ENCODE data around the gene CP. TPM values are rescaled to one million over a fixed set of nuclear protein-coding genes. Genes with fewer than 3 reads are reported as not detected.

The CP gene
- polyA plus RNA-seq, 1 donor (not counting 4 experiments of a cell fraction or from before 2014, with no cell fraction given), result 0.03 TPM

GRCh38 chr3:149251186-149251585 lies 29.6 kb upstream of the CP start:
- peaks cover 4% of the 10 kb centered on the region for H3K4me1 ChIP-seq (ENCODE audit: control insufficient read depth, extremely low read depth, insufficient read depth, low read length)
- no peak overlapping the region for H3K27ac ChIP-seq (ENCODE audit: control insufficient read depth, insufficient read depth, low read length)
- H3K9ac ChIP-seq (ENCODE audit: control insufficient read depth, extremely low read depth, insufficient read depth, low read length), result no peak overlapping the region
- dilution Hi-C loops (cut with MboI; ENCODE audit: extremely low pct_ligation_motif_present, low sequenced_read_pairs), result no loop called here
- no peak for TF ChIP-seq EZH2 (IDR thresholded peaks at IDR 0.05; ENCODE audit: low read length)
- TF ChIP-seq CTCF (optimal IDR thresholded peaks at IDR 0.05 in 1 of 3, IDR thresholded peaks at IDR 0.05 in 1 of 3, conservative IDR thresholded peaks at IDR 0.05 in 1 of 3; ENCODE audit: extremely low read depth in 1 of 3, insufficient read depth in 2 of 3, low read length in 3 of 3), result no peak
- no peaks in the 10 kb centered on the region for H3K9me1 ChIP-seq (ENCODE audit: control insufficient read depth, extremely low read depth, insufficient read depth, low read length)
- no peaks in the 10 kb centered on the region for H3K9me3 ChIP-seq (ENCODE audit: control insufficient read depth, low read depth, low read length)
- no peak overlapping the region for H3K4me3 ChIP-seq (ENCODE audit: control insufficient read depth in 2 of 3, extremely low read depth in 1 of 3, insufficient read depth in 2 of 3, low read depth in 1 of 3, low read length in 3 of 3)
- no peak overlapping the region for H2AFZ ChIP-seq (ENCODE audit: control insufficient read depth, low read length)
- H3K4me2 ChIP-seq (ENCODE audit: control insufficient read depth, extremely low read depth, insufficient read depth, low read depth, low read length), result no peak overlapping the region
- DNase-seq (ENCODE audit: low read depth, low spot score) (no peak), FAIRE-seq (no peak)
- no peaks in the 10 kb centered on the region for H3K27me3 ChIP-seq (ENCODE audit: control insufficient read depth, extremely low read depth, insufficient read depth, low read length)
- no peaks in the 10 kb centered on the region for H3K36me3 ChIP-seq (ENCODE audit: control insufficient read depth in 2 of 2, extremely low read depth in 1 of 2, insufficient read depth in 2 of 2, low read length in 2 of 2)
- no peaks in the 10 kb centered on the region for H3K79me2 ChIP-seq (ENCODE audit: control insufficient read depth, insufficient read depth, low read length)
- no peaks in the 10 kb centered on the region for H4K20me1 ChIP-seq (ENCODE audit: control insufficient read depth, extremely low read depth, insufficient read depth, low read length)

- H3K27ac ChIP-seq (ENCODE audit: control insufficient read depth, insufficient read depth, low read length), result no peak overlapping the region
- no peak for TF ChIP-seq EZH2 (IDR thresholded peaks at IDR 0.05; ENCODE audit: low read length)
- TF ChIP-seq CTCF (optimal IDR thresholded peaks at IDR 0.05 in 1 of 3, IDR thresholded peaks at IDR 0.05 in 1 of 3, conservative IDR thresholded peaks at IDR 0.05 in 1 of 3; ENCODE audit: extremely low read depth in 1 of 3, insufficient read depth in 2 of 3, low read length in 3 of 3), result no peak
- H3K9me3 ChIP-seq (ENCODE audit: control insufficient read depth, low read depth, low read length), result no peaks in the 10 kb centered on the region
- DNase-seq (ENCODE audit: low read depth, low spot score) (no peak), FAIRE-seq (no peak)
- H3K79me2 ChIP-seq (ENCODE audit: control insufficient read depth, insufficient read depth, low read length), result no peaks in the 10 kb centered on the region
- H3K4me1 ChIP-seq (ENCODE audit: control insufficient read depth, extremely low read depth, insufficient read depth, low read length), result peaks cover 8% of the 10 kb centered on the region
- no peaks in the 10 kb centered on the region for H3K9me1 ChIP-seq (ENCODE audit: control insufficient read depth, extremely low read depth, insufficient read depth, low read length)
- no peak overlapping the region for H3K9ac ChIP-seq (ENCODE audit: control insufficient read depth, extremely low read depth, insufficient read depth, low read length)
- H3K27me3 ChIP-seq (ENCODE audit: control insufficient read depth, extremely low read depth, insufficient read depth, low read length), result no peaks in the 10 kb centered on the region
- no peak overlapping the region for H3K4me2 ChIP-seq (ENCODE audit: control insufficient read depth, extremely low read depth, insufficient read depth, low read depth, low read length)
- no peaks in the 10 kb centered on the region for H4K20me1 ChIP-seq (ENCODE audit: control insufficient read depth, extremely low read depth, insufficient read depth, low read length)
- no peak overlapping the region for H3K4me3 ChIP-seq (ENCODE audit: control insufficient read depth in 2 of 3, extremely low read depth in 1 of 3, insufficient read depth in 2 of 3, low read depth in 1 of 3, low read length in 3 of 3)
- H2AFZ ChIP-seq (ENCODE audit: control insufficient read depth, low read length), result no peak overlapping the region
- dilution Hi-C loops (cut with MboI; ENCODE audit: extremely low pct_ligation_motif_present, low sequenced_read_pairs), result no loop called here
- H3K36me3 ChIP-seq (ENCODE audit: control insufficient read depth in 2 of 2, extremely low read depth in 1 of 2, insufficient read depth in 2 of 2, low read length in 2 of 2), result no peaks in the 10 kb centered on the region
Measured at GRCh38 chr3:149247929-149248691, 26.5 kb upstream of the CP start.

Measured in keratinocyte (primary cell).